HG03460 (cell line): Measurements from ENCODE around the gene ADGRD1.

ENCODE experiments used
- ATAC-seq: cut with Tn5 transposase; IDR thresholded peaks from one replicate; pipeline ENCODE4 v1.9.1; 2021; ENCODE audit not compliant: unreplicated experiment

ADGRD1 gene

DNA sequence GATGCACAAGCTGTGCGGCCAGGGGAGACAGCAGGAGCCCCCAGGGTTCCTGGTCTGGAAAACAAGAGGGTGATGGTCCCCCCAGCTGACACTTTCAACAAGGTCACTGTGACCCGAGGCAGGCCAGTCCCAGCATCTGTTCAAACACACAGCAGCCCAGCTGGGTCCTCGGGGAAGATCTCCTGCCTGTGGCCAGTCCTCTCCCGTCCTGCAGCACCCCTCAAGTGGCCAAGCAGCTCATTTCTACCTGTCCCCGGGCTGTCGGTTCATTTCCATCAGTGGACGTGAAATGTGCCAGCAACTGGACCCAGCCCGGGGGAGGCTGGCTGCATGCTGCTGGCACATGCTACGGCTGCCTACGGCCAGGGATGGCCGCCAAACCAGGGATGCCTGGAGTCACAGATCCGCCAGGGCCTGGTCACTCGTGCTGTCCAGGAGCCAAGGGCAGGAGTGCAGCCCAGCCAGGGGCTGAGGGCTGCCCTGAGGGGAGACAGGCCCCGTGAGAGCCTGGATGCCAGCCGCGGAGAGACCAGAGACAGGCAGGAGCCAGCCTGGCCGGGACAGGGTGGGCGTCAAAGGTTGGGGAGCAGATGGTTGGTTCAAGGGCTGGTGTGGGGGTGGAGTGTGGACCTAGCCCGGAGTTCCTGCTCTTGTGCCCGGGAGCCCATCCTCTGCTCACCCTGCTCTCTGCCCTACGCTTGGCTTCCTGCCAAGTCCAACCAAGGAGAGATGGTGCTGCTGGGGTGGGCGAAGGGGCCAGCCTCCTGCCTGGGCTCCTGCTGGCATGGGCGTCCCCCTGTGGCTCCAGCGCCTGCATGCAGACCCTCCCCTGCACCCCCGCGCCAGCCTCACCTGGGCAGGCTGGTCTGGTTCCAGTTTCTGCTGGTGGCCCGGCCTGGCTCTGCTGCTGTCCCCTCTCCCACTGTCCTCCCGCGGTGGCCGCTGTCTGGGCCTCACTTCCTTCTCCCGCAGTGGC lies 143.8 kb downstream of the ADGRD1 start:
- no peak for ATAC-seq

DNA sequence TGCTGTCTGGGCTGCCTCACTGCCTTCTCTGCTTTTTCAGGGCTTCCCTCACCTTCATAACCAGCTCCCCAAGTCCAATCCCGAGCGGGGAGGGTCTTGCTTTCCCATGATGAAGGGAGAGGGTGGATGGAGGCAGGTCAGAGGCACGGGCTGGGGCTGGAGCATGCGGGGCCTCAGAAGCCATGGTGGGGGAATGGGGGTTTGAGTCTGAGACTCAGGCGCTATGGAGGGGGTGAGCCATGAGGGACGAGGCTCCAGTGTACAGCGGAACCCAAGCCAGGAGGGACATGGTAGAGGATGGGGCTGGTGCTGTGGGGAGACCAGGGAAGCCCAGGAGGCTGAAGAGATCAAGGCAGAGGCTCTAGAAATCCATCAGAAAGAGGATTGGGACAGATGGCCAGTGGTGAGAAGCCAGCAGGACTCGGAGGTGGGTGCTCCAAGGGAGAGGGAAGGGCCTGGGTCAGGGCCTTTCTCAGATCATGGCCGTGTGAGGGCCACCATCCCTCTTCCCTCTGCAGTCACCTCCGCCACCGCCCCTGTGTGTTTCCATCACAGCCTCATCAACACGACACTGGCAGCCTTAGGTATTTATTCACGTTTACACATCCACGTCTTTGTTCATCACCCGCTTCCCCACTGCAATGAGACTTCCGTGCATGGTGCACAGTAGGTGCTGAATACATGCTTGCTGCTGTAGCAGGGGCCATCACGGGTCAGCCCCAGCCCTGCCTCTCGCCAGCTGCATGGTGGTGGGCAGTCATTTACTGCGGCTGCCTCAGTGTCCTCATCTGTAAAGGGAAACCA lies 144.7 kb downstream of the ADGRD1 start:
- ATAC-seq = no peak

DNA sequence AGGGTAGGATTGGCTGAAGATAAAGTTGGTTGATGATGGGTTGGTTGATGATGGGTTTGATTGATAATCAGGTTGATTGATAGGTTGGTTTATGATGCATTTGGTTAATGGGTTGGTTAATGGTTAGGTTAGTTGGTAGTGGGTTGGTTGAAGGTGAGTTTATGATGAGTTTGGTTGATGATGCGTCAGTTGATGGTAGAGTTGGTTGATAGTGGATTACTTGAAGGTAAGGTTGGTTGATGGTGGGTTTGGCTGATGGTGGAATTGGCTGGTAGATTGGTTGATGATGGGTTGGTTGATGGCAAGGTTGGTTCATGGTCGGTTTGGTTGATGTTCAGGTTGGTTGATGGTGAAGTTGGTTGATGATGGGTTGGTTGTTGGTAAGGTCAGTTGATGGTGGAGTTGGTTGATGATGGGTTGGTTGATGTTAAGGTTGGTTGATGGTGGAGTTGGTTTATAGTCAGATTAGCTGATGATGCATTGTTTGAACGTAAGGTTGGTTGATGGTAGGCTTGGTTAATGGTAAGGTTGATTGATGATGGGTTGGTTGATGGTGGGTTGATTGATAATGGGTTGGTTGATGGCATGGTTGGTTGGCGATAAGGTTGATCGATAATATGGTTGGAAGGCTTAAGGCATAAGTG lies 146.4 kb downstream of the ADGRD1 start:
- no peak for ATAC-seq

DNA sequence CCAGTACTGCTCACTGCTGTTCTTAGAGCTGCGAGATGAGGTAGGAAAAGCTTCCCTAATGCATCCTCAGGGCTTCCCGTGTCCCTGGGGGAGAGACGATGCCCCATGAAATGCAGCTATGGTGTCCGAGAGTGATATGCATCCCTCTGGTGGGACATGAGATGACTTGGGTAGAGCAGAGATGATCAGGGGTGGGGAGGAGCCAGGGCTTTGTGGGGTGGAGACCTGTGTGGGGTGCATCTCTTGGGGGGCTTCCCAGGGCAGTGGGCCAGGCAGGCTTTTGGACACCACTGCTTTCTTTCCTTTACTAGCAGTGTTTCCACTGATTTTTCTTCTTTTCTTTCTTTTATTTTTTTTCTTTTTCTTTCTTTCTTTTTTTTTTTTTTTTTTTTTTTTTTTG lies 147.3 kb downstream of the ADGRD1 start:
- ATAC-seq = no peak

DNA sequence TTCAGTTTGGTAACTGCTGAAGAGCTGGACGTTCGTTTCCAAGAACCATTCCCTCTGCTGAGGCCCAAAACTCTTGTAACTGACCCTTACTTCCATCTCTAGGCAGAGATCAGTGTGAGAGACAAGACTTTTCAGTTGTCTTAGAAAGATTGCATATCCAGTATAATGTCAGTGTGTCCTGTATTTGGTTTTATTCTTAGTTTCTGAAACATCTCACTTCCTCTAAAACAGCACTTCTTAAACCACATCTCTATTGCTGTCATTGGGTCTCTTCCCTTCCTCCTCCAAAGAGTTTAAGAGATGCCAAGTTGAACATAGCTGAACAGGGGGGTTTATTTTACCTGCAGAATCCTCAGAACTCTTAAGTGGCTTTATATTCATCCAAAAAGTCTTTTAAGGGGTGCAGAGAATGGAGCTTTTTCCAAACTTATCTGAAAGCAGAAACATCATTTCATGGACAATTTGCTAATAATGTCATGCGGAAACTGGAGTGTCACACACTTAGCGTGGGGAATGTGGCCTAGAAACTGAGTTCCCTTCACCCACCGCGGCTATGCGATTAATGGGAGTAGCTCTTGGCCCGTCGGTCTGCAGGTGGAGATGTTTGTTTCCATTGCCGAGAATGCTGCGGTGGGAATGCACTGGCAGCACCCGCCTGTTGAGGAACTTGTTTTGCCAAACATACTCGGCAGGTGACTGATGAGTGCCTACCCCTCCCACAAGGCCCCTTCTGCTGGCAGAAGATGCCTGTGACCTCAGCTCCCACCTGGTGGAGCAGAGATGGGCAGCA lies 148.2 kb downstream of the ADGRD1 start:
- ATAC-seq = peak; percentile 54

DNA sequence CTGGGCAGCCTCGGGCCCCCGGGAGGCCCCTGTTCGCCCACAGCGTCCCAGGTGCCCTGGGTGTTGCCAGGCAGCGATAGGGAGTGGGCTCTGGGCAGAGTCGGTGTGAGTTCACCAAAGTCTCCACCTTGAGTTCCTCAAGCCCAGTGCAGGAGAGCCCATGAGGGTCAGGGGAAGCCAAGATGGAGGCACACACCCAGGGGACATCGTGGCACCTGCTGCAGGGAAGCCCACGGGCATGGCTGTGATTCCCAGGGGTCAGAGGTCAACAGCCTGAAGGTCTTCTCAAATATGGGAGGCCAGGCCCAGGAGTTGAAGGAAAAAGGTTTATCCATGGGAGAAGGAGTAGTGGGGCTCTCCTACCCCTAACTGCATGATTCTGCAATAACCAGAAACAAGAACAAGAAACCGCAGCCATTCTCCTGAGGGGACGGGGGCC lies 148.8 kb downstream of the ADGRD1 start:
- ATAC-seq = no peak

DNA sequence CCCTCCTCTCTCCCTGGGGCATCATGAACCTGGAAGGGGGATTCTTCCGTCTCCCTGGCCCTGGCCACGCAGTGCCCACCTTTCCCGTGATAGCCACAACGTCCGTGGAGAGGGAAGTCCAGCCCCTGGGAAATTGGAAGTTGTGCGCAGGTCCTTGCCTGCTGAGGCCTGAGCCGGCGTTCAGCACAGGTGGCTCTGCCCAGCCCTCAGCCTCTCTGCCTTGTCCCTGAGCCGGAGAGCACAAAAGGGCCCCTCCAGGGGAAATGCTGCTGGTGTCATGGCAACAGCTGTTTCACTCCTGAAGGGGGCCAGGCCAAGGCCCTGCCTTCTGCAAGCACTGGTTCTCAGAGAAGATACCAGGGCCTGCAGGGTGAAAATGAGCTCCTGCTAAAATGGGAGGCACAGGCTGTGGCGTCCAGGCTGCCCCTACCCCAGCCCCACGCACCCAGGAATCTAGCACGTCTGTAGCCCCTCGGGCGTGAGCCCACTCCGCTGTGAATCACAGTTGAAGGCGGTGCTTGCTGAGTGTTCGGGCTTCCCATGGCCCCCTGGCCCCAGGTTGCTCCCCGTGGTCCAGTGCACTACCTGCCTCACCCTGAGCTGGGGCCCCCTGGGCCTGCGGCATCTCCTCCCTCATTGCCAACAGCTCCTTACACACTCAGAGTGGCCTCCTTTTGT lies 149.4 kb downstream of the ADGRD1 start:
- ATAC-seq = peak; percentile 42

DNA sequence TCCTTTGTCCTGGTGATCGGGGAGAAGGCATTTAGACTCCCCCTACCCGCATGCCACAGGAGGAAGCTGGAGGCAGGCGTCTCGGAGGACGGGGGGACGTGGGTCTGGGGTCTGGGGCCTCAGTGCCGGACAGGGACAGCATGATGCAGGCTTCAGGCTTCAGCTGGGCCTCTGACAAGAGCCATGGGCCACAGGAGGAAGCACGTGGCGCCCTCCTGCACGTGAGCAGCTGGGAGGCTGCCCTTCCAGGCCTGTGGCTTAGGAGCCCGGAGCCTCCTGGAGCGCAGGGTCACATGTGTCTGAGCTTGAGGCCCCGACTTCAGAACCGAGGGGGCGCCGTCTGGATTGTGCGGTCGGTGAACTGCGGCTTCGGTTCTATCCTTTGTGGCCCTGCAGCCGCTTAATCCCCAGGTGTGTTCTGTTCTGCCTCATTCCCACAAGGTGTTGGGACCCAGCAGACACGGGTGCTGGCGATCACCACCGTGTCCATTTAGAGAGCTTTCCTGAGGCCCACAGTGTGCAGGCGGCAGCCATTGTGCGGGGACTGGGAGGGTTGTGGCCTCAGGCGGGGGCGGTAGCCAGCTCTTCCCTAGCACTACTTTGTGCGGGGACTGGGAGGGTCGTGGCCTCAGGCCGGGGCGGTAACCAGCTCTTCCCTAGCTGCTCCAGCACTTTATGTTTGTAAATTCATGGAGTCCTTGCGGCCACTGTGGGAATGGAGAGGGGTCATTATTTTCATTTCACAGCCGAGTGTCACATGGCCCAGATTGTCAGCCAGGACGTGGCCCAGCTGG lies 150.2 kb downstream of the ADGRD1 start:
- no peak for ATAC-seq

DNA sequence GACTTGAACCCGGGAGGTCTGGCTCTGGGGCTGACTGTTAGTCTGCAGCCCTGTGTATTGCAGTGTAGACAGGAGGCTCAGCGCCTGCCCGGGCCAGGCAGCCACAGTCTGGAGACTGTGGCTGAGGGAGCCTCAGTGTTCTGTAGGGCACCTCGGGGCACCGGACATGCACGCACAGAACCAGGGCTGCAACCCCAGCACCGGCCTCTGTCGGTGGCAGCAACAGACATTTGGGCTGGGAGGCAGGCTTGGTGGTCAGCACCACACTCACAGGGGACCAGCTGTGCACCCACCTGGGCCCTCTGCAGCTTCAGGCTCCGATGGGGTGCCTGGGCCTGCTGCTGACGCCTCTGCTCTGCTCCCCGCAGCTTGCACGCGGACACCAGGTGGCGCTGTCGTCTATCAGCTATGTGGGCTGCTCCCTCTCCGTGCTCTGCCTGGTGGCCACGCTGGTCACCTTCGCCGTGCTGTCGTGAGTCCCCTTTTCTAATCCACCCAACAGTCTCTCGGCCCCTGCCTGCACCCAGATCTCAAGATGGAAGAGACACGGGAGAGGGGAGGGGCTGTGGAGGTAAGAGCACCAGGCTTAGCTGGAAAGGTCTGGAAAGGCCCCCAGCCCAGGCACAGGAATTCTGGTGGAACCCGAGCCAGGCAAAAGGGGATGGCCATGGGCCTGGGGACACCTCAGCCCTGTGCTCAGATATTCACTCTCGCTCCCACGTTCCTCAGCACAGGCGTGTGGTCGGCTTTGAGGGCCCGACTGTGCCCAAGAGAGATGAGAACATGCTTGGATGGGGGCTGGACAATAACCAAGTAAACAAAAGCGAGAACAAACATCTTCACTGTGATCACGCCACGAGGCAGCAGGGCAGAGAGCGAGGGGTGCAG lies 151.0 kb downstream of the ADGRD1 start:
- ATAC-seq = peak; percentile 65

DNA sequence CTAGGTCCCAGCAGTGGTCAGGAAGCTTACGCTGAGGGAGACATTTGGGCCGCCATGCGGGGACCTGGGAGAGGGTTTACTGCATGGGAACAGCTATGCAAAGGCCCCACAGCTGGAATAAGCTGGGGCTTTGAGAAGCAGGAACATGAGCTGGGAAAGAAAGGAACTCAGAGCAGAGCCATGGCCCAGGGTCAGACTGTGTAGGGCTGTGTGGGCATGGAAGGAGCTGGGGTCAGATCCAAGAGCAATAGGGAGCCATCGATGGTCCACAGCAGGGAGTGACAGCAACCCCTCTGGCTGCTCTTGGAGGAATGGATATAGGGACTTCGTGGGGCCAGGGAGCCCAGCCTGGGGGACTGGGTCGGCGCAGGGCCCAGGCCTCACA lies 151.6 kb downstream of the ADGRD1 start:
- ATAC-seq = no peak

DNA sequence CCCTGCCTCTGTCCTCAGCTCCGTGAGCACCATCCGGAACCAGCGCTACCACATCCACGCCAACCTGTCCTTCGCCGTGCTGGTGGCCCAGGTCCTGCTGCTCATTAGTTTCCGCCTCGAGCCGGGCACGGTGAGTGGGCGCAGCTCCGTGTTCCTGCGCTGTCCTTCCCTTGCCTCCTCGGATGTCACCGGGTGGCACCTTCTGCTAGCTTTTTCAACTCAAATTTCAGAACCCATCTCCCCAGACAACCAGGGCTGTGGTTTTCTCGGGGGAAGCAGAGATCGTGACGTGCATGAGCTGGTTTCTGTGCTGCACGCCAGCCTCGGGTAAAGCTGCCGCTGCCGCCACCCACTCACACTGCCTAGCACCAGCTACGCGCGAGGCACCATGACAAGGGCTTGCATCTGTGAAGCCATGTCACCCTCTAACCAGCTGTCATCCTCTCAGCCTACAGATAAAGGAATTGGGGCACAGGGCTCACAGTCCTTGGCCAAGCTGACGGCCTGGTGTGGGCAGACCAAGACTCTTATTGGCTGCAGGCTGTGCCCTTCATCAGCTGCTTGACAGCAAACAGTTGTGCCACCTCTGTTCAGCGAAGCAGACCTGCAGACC lies 152.1 kb downstream of the ADGRD1 start:
- ATAC-seq = no peak

DNA sequence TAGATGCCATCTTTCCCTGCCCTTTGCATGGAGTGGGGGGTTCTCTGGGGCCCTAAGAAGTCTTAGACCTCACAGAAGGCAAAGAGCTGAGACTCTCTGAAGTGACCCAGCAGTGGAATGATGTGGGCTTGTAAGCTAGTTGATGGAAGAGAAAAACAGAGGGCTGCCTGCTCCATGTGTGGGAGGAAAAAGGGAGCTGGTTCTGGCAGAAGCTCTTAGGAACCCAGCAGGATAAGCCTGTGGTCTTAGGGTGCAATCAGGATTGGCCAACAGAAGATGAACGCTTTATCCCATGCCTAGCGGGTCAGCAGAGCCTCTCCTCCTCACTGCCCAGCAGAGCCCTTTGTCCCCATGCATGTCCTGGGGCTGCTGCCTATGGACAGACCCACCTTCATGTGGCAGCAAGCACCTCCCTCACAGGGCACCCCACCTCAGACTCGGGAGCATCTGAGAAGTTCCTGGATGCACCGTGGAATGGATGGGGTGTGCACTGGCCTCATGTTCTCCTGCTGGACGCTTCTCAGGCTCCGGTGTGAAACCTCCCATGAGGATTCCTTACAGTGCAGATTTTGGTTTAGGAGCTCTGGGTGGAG lies 152.7 kb downstream of the ADGRD1 start:
- no peak for ATAC-seq

DNA sequence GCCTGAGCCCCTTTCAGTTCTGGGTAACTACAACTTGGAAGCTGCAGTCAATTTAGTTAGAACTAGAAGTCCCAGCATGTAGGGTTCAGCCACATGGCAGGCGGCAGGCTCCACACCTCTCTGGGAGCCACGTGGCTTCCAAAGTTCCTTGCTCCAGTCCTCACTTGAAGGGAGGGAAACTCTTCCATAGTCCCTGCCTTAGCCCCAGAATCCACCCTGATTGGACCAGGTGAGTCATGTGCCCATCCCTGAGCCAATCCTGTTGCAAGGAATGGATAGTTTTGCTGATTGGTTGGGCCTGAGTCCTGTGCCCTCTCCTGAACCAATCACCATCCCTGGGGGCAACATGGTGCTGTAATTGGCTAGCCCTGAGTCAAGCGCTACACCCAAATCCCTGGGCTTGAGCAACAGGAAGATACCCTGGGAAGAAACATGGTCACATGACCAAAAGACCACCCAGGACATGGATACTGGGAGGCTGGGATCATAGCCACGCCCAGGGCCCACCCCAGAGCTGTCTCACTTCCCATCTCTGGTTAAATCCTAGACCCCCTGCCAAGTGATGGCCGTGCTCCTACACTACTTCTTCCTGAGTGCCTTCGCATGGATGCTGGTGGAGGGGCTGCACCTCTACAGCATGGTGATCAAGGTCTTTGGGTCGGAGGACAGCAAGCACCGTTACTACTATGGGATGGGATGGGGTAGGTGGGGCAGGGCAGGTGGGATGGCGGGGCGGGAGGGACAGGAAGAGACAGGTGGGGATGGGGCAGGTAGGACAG lies 154.7 kb downstream of the ADGRD1 start:
- no peak for ATAC-seq

DNA sequence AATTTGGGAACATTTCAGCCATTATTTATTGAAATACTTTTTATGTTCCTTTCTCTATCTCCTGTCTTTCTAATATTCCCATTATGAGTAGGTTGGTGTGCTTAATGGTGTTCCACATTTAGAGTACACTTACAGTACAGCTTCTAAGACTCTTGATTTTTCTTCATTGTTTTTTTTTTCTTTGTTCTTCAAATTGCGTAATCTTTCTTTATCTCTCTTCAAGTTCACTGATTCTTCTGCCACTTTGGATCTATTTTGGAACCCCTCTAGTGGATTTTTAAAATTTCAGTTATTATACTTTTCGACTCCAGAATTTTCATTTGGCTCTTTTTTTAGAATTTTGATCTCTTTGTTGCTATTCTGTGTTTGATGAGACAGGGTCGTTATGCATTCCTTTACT lies 157.7 kb downstream of the ADGRD1 start:
- no peak for ATAC-seq

DNA sequence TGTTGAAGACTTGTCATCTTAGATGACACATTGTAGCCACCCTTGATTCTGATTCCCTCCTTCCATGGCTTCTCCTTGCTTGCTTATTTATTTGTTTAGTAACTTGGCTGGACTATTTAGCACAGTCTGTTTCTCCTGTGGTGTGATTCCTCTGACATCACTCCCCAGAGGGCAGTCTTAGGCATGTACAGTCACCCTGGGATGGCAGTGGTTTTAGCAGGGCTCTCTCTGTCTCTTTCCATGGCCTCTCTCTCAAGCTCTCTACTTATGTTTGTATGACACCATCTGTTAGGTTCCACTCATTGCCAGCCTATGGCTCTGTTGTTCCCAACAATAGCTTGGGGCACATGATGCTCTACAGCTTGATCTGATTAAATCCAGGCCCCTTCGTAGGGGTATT lies 158.3 kb downstream of the ADGRD1 start:
- ATAC-seq = no peak

DNA sequence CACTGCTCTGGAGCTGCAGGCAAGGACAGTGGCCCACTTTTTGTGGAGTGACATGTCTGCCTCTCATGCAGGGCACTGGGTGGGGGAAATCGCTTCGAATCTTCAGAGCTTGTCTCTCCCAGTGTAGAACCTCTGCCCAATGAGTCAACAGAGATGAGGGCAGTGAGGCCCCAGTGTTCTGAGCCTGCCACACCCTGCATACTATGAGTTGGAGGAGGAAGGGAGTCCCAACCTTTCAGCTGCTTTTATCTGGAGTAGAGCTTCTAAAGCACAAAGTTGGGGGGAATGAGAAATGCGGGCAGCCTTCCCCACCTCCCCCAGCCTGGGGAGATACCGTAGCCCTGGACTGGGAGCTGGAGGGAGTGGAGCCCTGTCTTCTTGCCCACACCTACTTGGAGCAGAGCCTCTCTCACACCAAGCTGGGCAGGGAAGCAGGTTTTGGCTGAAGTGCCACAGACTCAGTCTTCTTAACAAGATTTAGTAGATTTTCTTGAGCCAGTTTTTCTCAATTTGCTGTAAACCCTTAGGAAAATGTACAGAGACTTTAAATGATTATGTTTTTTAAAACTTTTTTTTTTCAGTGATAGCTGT lies 159.1 kb downstream of the ADGRD1 start:
- ATAC-seq = no peak
